ENCODE measurements around the gene LYRM2. TPM values are rescaled to one million over a fixed set of nuclear protein-coding genes. Genes with fewer than 3 reads are reported as not detected.
A peak's percentile ranks its signal among the peaks of the same experiment; 100 is the strongest.

The LYRM2 gene
- total RNA-seq, 6 experiments from 2014 or later, result 10.8 to 16.3 (median 12.8) TPM

DNA sequence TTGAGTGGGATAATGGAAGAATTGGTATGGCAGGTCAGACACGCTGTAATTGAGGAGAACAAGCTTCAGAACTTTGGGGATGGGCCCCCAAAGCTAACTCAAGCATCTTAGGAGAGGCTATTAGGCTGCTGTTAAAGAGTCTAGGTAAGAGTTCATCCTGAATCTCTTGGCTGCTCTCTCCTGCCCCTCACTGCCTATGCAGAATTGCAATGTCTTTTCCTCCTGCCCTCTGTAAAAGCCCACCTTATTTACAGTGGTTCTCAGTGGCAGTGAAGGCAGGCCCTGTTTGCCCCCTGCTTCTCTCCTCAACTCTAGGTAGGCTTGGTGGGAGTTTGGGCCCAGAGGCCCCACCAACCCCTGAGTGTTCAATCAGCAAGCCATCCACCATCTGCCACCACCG, 55.0 kb downstream of the LYRM2 start:
- H3K27me3 ChIP-seq, result no peaks in the 10 kb centered on the region
- DNase-seq (no peak), ATAC-seq (no peak)
- 93% methylated on average over 2 of the region's 2 CpGs for WGBS (ENCODE audit: insufficient coverage, low coverage, low lambda C conversion rate, missing lambda C conversion rate)
- no peak for TF ChIP-seq POLR2A (IDR thresholded peaks at IDR 0.05)
- no peak for TF ChIP-seq CTCF (IDR thresholded peaks at IDR 0.05)
- no peak overlapping the region for H3K4me3 ChIP-seq
- no peaks in the 10 kb centered on the region for H3K36me3 ChIP-seq
- no peaks in the 10 kb centered on the region for H3K4me1 ChIP-seq
- H3K9me3 ChIP-seq, result no peaks in the 10 kb centered on the region
- no peak overlapping the region for H3K27ac ChIP-seq
- intact Hi-C loops (cut with DNase I), result no loop called here

GRCh38 chr6:89582669-89583325, 55.8 kb downstream of the LYRM2 start:
- Histone ChIP-seq H3K27me3 (no peaks in the 10 kb centered on the region), H3K4me3 (no peak overlapping the region), H3K36me3 (no peaks in the 10 kb centered on the region), H3K27ac (no peak overlapping the region), H3K9me3 (no peaks in the 10 kb centered on the region), H3K4me1 (no peaks in the 10 kb centered on the region)
- TF ChIP-seq POLR2A (IDR thresholded peaks at IDR 0.05) (no peak), CTCF (IDR thresholded peaks at IDR 0.05) (no peak)
- intact Hi-C loops (cut with DNase I), result no loop called here
- DNase-seq (no peak), ATAC-seq (no peak)
- 71% methylated on average over 3 of the region's 4 CpGs for WGBS (ENCODE audit: insufficient coverage, low coverage, low lambda C conversion rate, missing lambda C conversion rate)

GRCh38 chr6:89581689-89582088, 56.9 kb downstream of the LYRM2 start:
- H3K4me1 ChIP-seq, result no peaks in the 10 kb centered on the region
- intact Hi-C loops (cut with DNase I), result no loop called here
- no peak overlapping the region for H3K27ac ChIP-seq
- no peak overlapping the region for H3K4me3 ChIP-seq
- no peaks in the 10 kb centered on the region for H3K9me3 ChIP-seq
- H3K36me3 ChIP-seq, result no peaks in the 10 kb centered on the region
- TF ChIP-seq CTCF (IDR thresholded peaks at IDR 0.05) (no peak), POLR2A (IDR thresholded peaks at IDR 0.05) (no peak)
- 88% methylated on average over 3 of the region's 4 CpGs for WGBS (ENCODE audit: insufficient coverage, low coverage, low lambda C conversion rate, missing lambda C conversion rate)
- no peaks in the 10 kb centered on the region for H3K27me3 ChIP-seq
- ATAC-seq (no peak), DNase-seq (no peak)

DNA sequence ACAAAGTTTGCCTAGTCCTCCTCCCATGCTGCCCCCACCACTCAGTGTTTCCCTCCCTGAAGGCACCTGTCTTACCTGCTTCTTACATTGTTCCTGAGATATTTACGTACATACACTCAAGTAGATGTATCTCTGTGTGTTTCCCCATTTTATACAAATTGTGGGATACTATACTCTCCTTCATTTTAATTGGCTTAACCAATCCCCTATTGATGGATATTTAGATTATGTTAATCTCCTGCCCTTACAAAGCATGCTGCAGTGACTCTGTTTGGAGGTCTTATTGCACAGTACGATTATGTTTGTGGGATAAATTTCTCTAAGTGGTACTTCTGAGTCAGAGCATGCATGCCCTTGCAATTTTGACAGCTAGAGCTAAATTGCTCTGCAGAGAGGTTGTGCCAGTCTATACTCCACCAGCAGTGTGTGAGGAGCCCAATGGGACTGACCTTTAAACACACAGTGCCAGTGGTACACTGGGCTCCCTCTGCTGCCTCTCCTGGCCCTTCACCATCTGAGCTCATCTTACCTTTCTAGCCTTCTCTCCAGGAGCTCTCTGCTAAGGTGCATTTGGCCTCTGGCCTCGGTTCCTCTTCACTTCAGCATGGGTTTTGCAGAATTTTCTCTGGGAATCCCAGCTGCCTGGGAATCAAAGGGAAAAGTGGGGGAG, 57.4 kb downstream of the LYRM2 start:
- H3K4me3 ChIP-seq, result no peak overlapping the region
- peak in 2 of 4 donors; percentile 40 to 48 for ATAC-seq
- H3K4me1 ChIP-seq, result no peaks in the 10 kb centered on the region
- intact Hi-C loops (cut with DNase I), result no loop called here
- no peak for TF ChIP-seq CTCF (IDR thresholded peaks at IDR 0.05)
- no peak for TF ChIP-seq POLR2A (IDR thresholded peaks at IDR 0.05)
- DNase-seq, result no peak
- H3K27me3 ChIP-seq, result no peaks in the 10 kb centered on the region
- H3K9me3 ChIP-seq, result no peaks in the 10 kb centered on the region
- H3K36me3 ChIP-seq, result no peaks in the 10 kb centered on the region
- no peak overlapping the region for H3K27ac ChIP-seq
- WGBS (ENCODE audit: insufficient coverage, low coverage, low lambda C conversion rate, missing lambda C conversion rate), result 100% methylated on average over 3 of the region's 3 CpGs

Data from right lobe of liver (tissue), 6 donors.